PC-3 (cell line): Measurements from ENCODE around the gene TUBB4A. TPM values are rescaled to one million over a fixed set of nuclear protein-coding genes. Genes with fewer than 3 reads are reported as not detected.

ENCODE experiments used
- ATAC-seq: fragments of 200-7000 bp; cut with Tn5 transposase; 2 replicates; pipeline ENCODE4 v1.9.1; 2020; ENCODE audit warnings: mild to moderate bottlenecking, moderate library complexity
- BruUV-seq: library from RNA; stranded (reverse); fragments of 400-500 nt; replicated peaks from 2 replicates; lab custom pipeline; 2021; lab: Mats Ljungman, UMichigan
- CTCF ChIA-PET: fragments of 300-600 bp; sonication (Branson Sonifier 250); formaldehyde crosslinking; loops from one replicate; lab custom pipeline; 2022; ENCODE audit warnings: antibody characterized with exemption; lab: Charles Lee
- POLR2A ChIA-PET: fragments of 300-600 bp; sonication (Branson Sonifier 250); formaldehyde crosslinking; loops from one replicate; lab custom pipeline; 2022; ENCODE audit warnings: antibody characterized with exemption; ENCODE audit not compliant: unreplicated experiment; lab: Charles Lee
- DNase-seq: peaks from one replicate; pipeline ENCODE4 v3.0.0-alpha.2; 2015
- H2AFZ ChIP-seq: fragments of 300-600 bp; sonication (generic); 2 replicates; pipeline ENCODE4 v1.6.0; 2016; ENCODE audit warnings: antibody characterized with exemption, low read length
- H3F3A ChIP-seq: fragments of 300-600 bp; sonication (generic); one replicate; pipeline ENCODE4 v1.6.0; 2017; ENCODE audit warnings: antibody characterized with exemption, low read length, control low read depth, mild to moderate bottlenecking; ENCODE audit not compliant: unreplicated experiment
- H3K27ac ChIP-seq: fragments of 300-600 bp; sonication (generic); 2 replicates; pipeline ENCODE4 v1.5.1; 2016; ENCODE audit warnings: mild to moderate bottlenecking, low read length
- H3K27me3 ChIP-seq: fragments of 300-600 bp; sonication (generic); 2 replicates; pipeline ENCODE4 v1.6.1; 2016; ENCODE audit warnings: low read length, mixed read lengths
- H3K36me3 ChIP-seq: fragments of 300-600 bp; sonication (generic); 2 replicates; pipeline ENCODE4 v1.6.1; 2016; ENCODE audit warnings: low read depth, mixed run types, low read length, mixed read lengths
- H3K4me1 ChIP-seq: fragments of 300-600 bp; sonication (generic); 2 replicates; pipeline ENCODE4 v1.5.1; 2016; ENCODE audit warnings: low read length; ENCODE audit not compliant: insufficient read depth
- H3K4me2 ChIP-seq: fragments of 300-600 bp; sonication (generic); 2 replicates; pipeline ENCODE4 v1.6.0; 2016; ENCODE audit warnings: low read length
- H3K4me3 ChIP-seq: fragments of 300-600 bp; sonication (generic); 2 replicates; pipeline ENCODE4 v1.5.1; 2016; ENCODE audit warnings: mild to moderate bottlenecking, low read length, mixed read lengths
- H3K79me2 ChIP-seq: fragments of 300-600 bp; sonication (generic); 2 replicates; pipeline ENCODE4 v1.6.1; 2017; ENCODE audit warnings: low read length, mixed read lengths
- H3K9ac ChIP-seq: fragments of 300-600 bp; sonication (generic); 2 replicates; pipeline ENCODE4 v1.6.0; 2016; ENCODE audit warnings: mild to moderate bottlenecking, low read length
- H3K9me2 ChIP-seq: fragments of 300-600 bp; sonication (generic); replicated peaks from 2 replicates; pipeline ENCODE4 v1.6.1; 2016; ENCODE audit warnings: mixed run types, low read length, mixed read lengths
- H3K9me3 ChIP-seq: fragments of 300-600 bp; sonication (generic); 2 replicates; pipeline ENCODE4 v1.6.1; 2016; ENCODE audit warnings: low read length, mixed read lengths
- H4K20me1 ChIP-seq: fragments of 300-600 bp; sonication (generic); 2 replicates; pipeline ENCODE4 v1.6.1; 2016; ENCODE audit warnings: low read length, mixed read lengths
- EZH2 ChIP-seq: fragments of 300-600 bp; sonication (generic); IDR thresholded peaks from one replicate; pipeline ENCODE4 v1.6.1; 2017; ENCODE audit warnings: antibody characterized with exemption, mild to moderate bottlenecking, low read length; ENCODE audit not compliant: unreplicated experiment
- EZH2phosphoT487 ChIP-seq: fragments of 300-600 bp; sonication (generic); IDR thresholded peaks from 2 replicates; pipeline ENCODE4 v1.6.1; 2018; ENCODE audit warnings: mild to moderate bottlenecking, antibody characterized with exemption, low read length, borderline replicate concordance
- intact Hi-C: fragments of 100-400 bp; cut with micrococcal nuclease; formaldehyde crosslinking; loops from 2 replicates; pipeline ENCODE4 v1.9.0; 2023
- total RNA-seq: library from RNA; depleted of rRNA; stranded (reverse); fragments of >200 nt; gene quantifications from 2 replicates; pipeline ENCODE4 v1.2.3, GENCODE V29; 2014
- TF ChIP-seq, protein P1 (sequence below): fragments of 300-600 bp; sonication (generic); conservative IDR thresholded peaks from 2 replicates; pipeline ENCODE4 v1.5.1; 2017; ENCODE audit warnings: antibody characterized with exemption, low read depth, mild to moderate bottlenecking, low read length

Gene TUBB4A
- total RNA-seq, 1 experiment from 2014 or later = 4.6 TPM

DNA sequence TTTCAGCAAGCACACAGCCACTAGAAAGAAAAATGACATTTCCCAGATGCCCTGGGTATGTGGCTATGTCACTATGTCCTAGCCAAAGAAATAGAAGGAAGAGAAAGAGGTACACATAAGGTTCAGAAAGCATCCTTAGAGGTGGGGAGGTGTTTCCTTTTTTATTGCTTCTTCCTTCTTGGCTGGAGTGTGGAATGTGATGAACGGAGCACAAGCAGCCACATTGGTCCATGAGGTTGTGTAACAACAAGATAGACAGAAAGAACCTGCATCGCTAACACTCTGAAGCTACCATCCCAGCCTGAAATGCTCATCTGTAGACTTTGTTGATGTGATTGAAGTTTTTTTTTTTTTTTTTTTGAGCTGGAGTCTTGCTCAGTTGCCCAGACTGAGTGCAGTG, 49.2 kb downstream of the TUBB4A start:
- no peak overlapping the region for H3K4me3 ChIP-seq
- H3K27ac ChIP-seq = no peak overlapping the region
- no peaks in the 10 kb centered on the region for H3F3A ChIP-seq
- CTCF ChIA-PET = interaction anchor here (0.6 kb wide), 1 partner anchor 285 kb away, joined by 6 read pairs; the partner anchor contains the start of gene GPR108
- no TSS peak for BruUV-seq
- TF ChIP-seq EZH2 (no peak), EZH2phosphoT487 (no peak)
- no peak overlapping the region for H3K9ac ChIP-seq
- no peaks in the 10 kb centered on the region for H3K79me2 ChIP-seq
- H3K4me1 ChIP-seq = no peaks in the 10 kb centered on the region
- H3K9me3 ChIP-seq = no peaks in the 10 kb centered on the region
- H3K4me2 ChIP-seq = no peak overlapping the region
- H3K36me3 ChIP-seq = peaks cover 26% of the 10 kb centered on the region
- POLR2A ChIA-PET = interaction anchor here (0.6 kb wide), 1 partner anchor 80 kb away, joined by 10 read pairs; the partner anchor contains the start of gene ALKBH7
- H4K20me1 ChIP-seq = no peaks in the 10 kb centered on the region
- DNase-seq = no peak
- ATAC-seq = no peak
- no peaks in the 10 kb centered on the region for H3K9me2 ChIP-seq
- no peak overlapping the region for H2AFZ ChIP-seq
- H3K27me3 ChIP-seq = no peaks in the 10 kb centered on the region
- intact Hi-C loops = no loop called here

DNA sequence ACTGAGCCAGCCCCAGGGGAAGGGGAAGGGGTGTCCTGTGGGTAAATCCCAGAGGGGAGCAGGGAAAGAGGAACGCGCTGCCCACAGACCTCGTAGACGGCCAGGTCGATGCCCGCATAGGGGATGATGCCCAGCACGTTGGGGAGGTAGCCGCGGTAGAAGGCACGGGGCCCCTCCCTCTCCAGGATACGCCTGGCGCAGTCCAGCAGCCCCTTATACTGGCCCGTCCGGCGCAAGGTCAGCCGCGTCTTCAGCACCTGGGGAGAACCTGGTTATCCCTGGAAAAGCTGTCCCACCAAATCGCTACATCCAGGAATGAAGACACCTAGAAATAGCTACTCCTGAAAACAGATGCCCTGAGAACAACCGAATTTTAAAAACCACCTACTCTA, 49.9 kb downstream of the TUBB4A start:
- POLR2A ChIA-PET = no interaction called here
- Histone ChIP-seq H3K79me2 (no peaks in the 10 kb centered on the region), H3K27ac (no peak overlapping the region), H4K20me1 (no peaks in the 10 kb centered on the region), H3K36me3 (peaks cover 26% of the 10 kb centered on the region), H3K9me2 (no peaks in the 10 kb centered on the region), H3K4me2 (no peak overlapping the region), H3K4me3 (no peak overlapping the region), H3K27me3 (no peaks in the 10 kb centered on the region), H3K9ac (no peak overlapping the region), H2AFZ (no peak overlapping the region), H3K4me1 (no peaks in the 10 kb centered on the region), H3K9me3 (no peaks in the 10 kb centered on the region), H3F3A (no peaks in the 10 kb centered on the region)
- TF ChIP-seq EZH2 (no peak), EZH2phosphoT487 (no peak)
- TF ChIP-seq, protein P1, sequence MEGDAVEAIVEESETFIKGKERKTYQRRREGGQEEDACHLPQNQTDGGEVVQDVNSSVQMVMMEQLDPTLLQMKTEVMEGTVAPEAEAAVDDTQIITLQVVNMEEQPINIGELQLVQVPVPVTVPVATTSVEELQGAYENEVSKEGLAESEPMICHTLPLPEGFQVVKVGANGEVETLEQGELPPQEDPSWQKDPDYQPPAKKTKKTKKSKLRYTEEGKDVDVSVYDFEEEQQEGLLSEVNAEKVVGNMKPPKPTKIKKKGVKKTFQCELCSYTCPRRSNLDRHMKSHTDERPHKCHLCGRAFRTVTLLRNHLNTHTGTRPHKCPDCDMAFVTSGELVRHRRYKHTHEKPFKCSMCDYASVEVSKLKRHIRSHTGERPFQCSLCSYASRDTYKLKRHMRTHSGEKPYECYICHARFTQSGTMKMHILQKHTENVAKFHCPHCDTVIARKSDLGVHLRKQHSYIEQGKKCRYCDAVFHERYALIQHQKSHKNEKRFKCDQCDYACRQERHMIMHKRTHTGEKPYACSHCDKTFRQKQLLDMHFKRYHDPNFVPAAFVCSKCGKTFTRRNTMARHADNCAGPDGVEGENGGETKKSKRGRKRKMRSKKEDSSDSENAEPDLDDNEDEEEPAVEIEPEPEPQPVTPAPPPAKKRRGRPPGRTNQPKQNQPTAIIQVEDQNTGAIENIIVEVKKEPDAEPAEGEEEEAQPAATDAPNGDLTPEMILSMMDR = no peak
- ATAC-seq (no peak), DNase-seq (no peak)
- CTCF ChIA-PET = no interaction called here
- no TSS peak for BruUV-seq
- intact Hi-C loops = no loop called here

DNA sequence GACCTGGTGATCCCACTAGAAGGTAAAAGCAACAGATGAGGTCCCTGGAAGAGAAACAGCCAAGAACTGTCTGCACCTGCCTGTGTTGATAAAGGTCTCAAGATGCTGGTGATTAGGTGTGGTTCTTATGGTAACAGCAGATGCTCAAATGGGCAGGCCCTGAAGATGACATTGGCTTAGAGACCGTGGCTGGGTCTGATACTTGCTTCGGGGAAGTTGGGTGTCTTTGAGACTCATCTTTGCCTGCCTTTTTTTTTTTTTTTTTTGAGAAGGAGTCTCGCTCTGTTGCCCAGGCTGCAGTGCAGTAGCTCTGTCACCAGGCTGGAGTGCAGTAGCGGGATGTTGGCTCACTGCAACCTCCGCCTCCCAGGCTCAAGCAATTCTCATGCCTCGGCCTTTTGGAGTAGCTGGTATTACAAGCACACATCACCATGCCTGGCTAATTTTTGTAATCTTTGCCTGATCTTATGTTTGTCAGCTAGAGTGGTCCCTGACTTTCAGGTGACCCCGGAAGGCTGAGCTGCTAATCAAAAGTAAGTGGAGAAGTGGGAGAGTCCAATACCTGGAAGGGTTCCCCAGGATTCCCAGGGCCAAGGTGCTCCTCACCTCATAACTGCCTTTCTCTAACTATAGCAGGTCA, 50.4 kb downstream of the TUBB4A start:
- ATAC-seq (no peak), DNase-seq (no peak)
- Histone ChIP-seq H3F3A (no peaks in the 10 kb centered on the region), H2AFZ (no peak overlapping the region), H3K4me3 (no peak overlapping the region), H3K36me3 (peaks cover 26% of the 10 kb centered on the region), H3K9ac (no peak overlapping the region), H3K9me3 (no peaks in the 10 kb centered on the region), H3K4me1 (no peaks in the 10 kb centered on the region), H4K20me1 (no peaks in the 10 kb centered on the region), H3K27ac (no peak overlapping the region), H3K9me2 (no peaks in the 10 kb centered on the region), H3K27me3 (no peaks in the 10 kb centered on the region), H3K4me2 (no peak overlapping the region), H3K79me2 (no peaks in the 10 kb centered on the region)
- intact Hi-C loops = no loop called here
- TF ChIP-seq EZH2phosphoT487 = no peak
- no TSS peak for BruUV-seq
- POLR2A ChIA-PET = no interaction called here
- CTCF ChIA-PET = no interaction called here
